ENCODE results near the gene SLC9A1. TPM values are rescaled to one million over a fixed set of nuclear protein-coding genes. Genes with fewer than 3 reads are reported as not detected.

Gene SLC9A1
- total RNA-seq, 2 experiments from 2014 or later = 14.2 to 19.0 TPM

GRCh38 chr1:27052527-27052926, 102.4 kb downstream of the SLC9A1 start:
- H3K27me3 ChIP-seq (ENCODE audit: control insufficient read depth in 1 of 2, insufficient read depth in 2 of 2, low read length in 2 of 2) = no peaks in the 10 kb centered on the region
- no peaks in the 10 kb centered on the region for H3K9me3 ChIP-seq (ENCODE audit: control insufficient read depth in 1 of 2, insufficient read depth in 1 of 2, low read length in 2 of 2)
- no peaks in the 10 kb centered on the region for H3K36me3 ChIP-seq (ENCODE audit: insufficient read depth, low read length)
- Mint-ChIP-seq H3K4me1 (ENCODE audit: low read depth) (no peaks in the 10 kb centered on the region), H3K27me3 (no peaks in the 10 kb centered on the region), H3K36me3 (ENCODE audit: low read depth) (no peaks in the 10 kb centered on the region), H3K4me3 (no peak overlapping the region), H3K27ac (no peak overlapping the region), H3K9me3 (no peaks in the 10 kb centered on the region)
- CTCF ChIA-PET = interaction anchor here (2.8 kb wide), 1 partner anchor 8 kb away, joined by 12 read pairs; no protein-coding TSS in a partner anchor
- POLR2A ChIA-PET = no interaction called here
- TF ChIP-seq CTCF (IDR thresholded peaks at IDR 0.05) = no peak
- intact Hi-C loops (cut with DNase I, micrococcal nuclease) = no loop called here
- DNase-seq (no peak), ATAC-seq (ENCODE audit: poor library complexity) (no peak)
- no peak overlapping the region for H3K27ac ChIP-seq (ENCODE audit: low read depth in 1 of 2, low read length in 2 of 2)
- no peak overlapping the region for H3K4me3 ChIP-seq (ENCODE audit: low read length)
- no peaks in the 10 kb centered on the region for H3K4me1 ChIP-seq (ENCODE audit: insufficient read depth, low read length)

- intact Hi-C loops (cut with DNase I, micrococcal nuclease) = no loop called here
- H3K27me3 ChIP-seq (ENCODE audit: control insufficient read depth in 1 of 2, insufficient read depth in 2 of 2, low read length in 2 of 2) = no peaks in the 10 kb centered on the region
- H3K4me3 ChIP-seq (ENCODE audit: low read length) = no peak overlapping the region
- no peak overlapping the region for H3K27ac Mint-ChIP-seq
- peaks cover 16% of the 10 kb centered on the region for H3K4me1 ChIP-seq (ENCODE audit: insufficient read depth, low read length)
- H3K4me3 Mint-ChIP-seq = no peak overlapping the region
- TF ChIP-seq CTCF (IDR thresholded peaks at IDR 0.05) = no peak
- H3K27ac ChIP-seq (ENCODE audit: low read depth in 1 of 2, low read length in 2 of 2) = no peak overlapping the region
- ChIA-PET CTCF (no interaction called here), POLR2A (interaction anchor here (0.6 kb wide), 1 partner anchor 412 kb away, joined by 3 read pairs; no protein-coding TSS in a partner anchor)
- DNase-seq = no peak
- no peaks in the 10 kb centered on the region for H3K27me3 Mint-ChIP-seq
- H3K9me3 ChIP-seq (ENCODE audit: control insufficient read depth in 1 of 2, insufficient read depth in 1 of 2, low read length in 2 of 2) = no peaks in the 10 kb centered on the region
- H3K4me1 Mint-ChIP-seq (ENCODE audit: low read depth) = peaks cover 17% of the 10 kb centered on the region
- H3K36me3 ChIP-seq (ENCODE audit: insufficient read depth, low read length) = no peaks in the 10 kb centered on the region
- H3K36me3 Mint-ChIP-seq (ENCODE audit: low read depth) = no peaks in the 10 kb centered on the region
- H3K9me3 Mint-ChIP-seq = no peaks in the 10 kb centered on the region
- no peak for ATAC-seq (ENCODE audit: poor library complexity)
These were observed 105.3 kb downstream of the SLC9A1 start for GRCh38 chr1:27049607-27050006.

GRCh38 chr1:27049100-27049499, 105.8 kb downstream of the SLC9A1 start:
- intact Hi-C loops (cut with DNase I, micrococcal nuclease) = no loop called here
- no peak for ATAC-seq (ENCODE audit: poor library complexity)
- no peaks in the 10 kb centered on the region for H3K36me3 Mint-ChIP-seq (ENCODE audit: low read depth)
- ChIA-PET CTCF (no interaction called here), POLR2A (no interaction called here)
- no peak for TF ChIP-seq CTCF (IDR thresholded peaks at IDR 0.05)
- H3K27ac Mint-ChIP-seq = no peak overlapping the region
- no peaks in the 10 kb centered on the region for H3K27me3 ChIP-seq (ENCODE audit: control insufficient read depth in 1 of 2, insufficient read depth in 2 of 2, low read length in 2 of 2)
- H3K9me3 Mint-ChIP-seq = no peaks in the 10 kb centered on the region
- no peak overlapping the region for H3K4me3 ChIP-seq (ENCODE audit: low read length)
- no peaks in the 10 kb centered on the region for H3K36me3 ChIP-seq (ENCODE audit: insufficient read depth, low read length)
- H3K4me3 Mint-ChIP-seq = no peak overlapping the region
- no peak overlapping the region for H3K27ac ChIP-seq (ENCODE audit: low read depth in 1 of 2, low read length in 2 of 2)
- DNase-seq = no peak
- peaks cover 21% of the 10 kb centered on the region for H3K4me1 Mint-ChIP-seq (ENCODE audit: low read depth)
- no peaks in the 10 kb centered on the region for H3K9me3 ChIP-seq (ENCODE audit: control insufficient read depth in 1 of 2, insufficient read depth in 1 of 2, low read length in 2 of 2)
- H3K27me3 Mint-ChIP-seq = no peaks in the 10 kb centered on the region
- H3K4me1 ChIP-seq (ENCODE audit: insufficient read depth, low read length) = peaks cover 20% of the 10 kb centered on the region

Other genes starting within 250 kb of the SLC9A1 start
- not detected for gene NR0B2, start 241.2 kb downstream of the SLC9A1 start, total RNA-seq
- gene NUDC, start 233.4 kb downstream of the SLC9A1 start, total RNA-seq = 10 to 100 TPM; 43.0 to 44.6 TPM
- gene KDF1, start 194.7 kb downstream of the SLC9A1 start, total RNA-seq = 1 to 10 TPM in 1 of 2 experiments, under 1 TPM in 1; 0.95 to 1.2 TPM
- gene TRNP1, start 161.4 kb downstream of the SLC9A1 start, total RNA-seq = under 1 TPM; 0.19 to 0.20 TPM
- gene TENT5B, start 142.3 kb downstream of the SLC9A1 start, total RNA-seq = not detected
- gene WDTC1, start 79.5 kb upstream of the SLC9A1 start, total RNA-seq = 10 to 100 TPM; 17.7 to 18.6 TPM
- gene TMEM222, start 167.0 kb upstream of the SLC9A1 start, total RNA-seq = 10 to 100 TPM; 21.8 to 22.5 TPM
- 100 to 1,000 TPM; 135 to 140 TPM for gene SYTL1, start 186.9 kb upstream of the SLC9A1 start, total RNA-seq
- gene MAP3K6, start 211.8 kb upstream of the SLC9A1 start, total RNA-seq = 1 to 10 TPM; 8.5 to 8.8 TPM
- gene FCN3, start 219.7 kb upstream of the SLC9A1 start, total RNA-seq = not detected
- gene CD164L2, start 228.2 kb upstream of the SLC9A1 start, total RNA-seq = not detected
- gene GPR3, start 237.5 kb upstream of the SLC9A1 start, total RNA-seq = under 1 TPM; 0.14 to 0.19 TPM